Epithelial cell of proximal tubule (primary cell): Measurements from ENCODE around the gene FNIP2. TPM values are rescaled to one million over a fixed set of nuclear protein-coding genes. Genes with fewer than 3 reads are reported as not detected.

Experiments used
- DNase-seq: peaks from one replicate; pipeline ENCODE4 v3.0.0-alpha.2; 2011; ENCODE audit warnings: low read depth
- H3K4me3 ChIP-seq: 2 replicates; pipeline ENCODE4 v1.5.1; 2011; ENCODE audit warnings: low read depth, mild to moderate bottlenecking, low read length
- CTCF ChIP-seq: conservative IDR thresholded peaks from 2 replicates; pipeline ENCODE4 v1.5.1; 2012; ENCODE audit warnings: low read depth, mild to moderate bottlenecking, low read length
- total RNA-seq: library from RNA; depleted of rRNA; stranded (reverse); fragments of >200 nt; gene quantifications from 2 replicates; pipeline ENCODE4 v1.2.3, GENCODE V29; 2015

The FNIP2 gene
- total RNA-seq, 1 donor from 2014 or later, result 16.2 TPM

GRCh38 chr4:158858410-158859199 is 89.8 kb downstream of the FNIP2 start:
- no peak for TF ChIP-seq CTCF
- DNase-seq, result no peak
- no peak overlapping the region for H3K4me3 ChIP-seq

GRCh38 chr4:158859661-158860060 is 90.8 kb downstream of the FNIP2 start:
- no peak for DNase-seq
- no peak overlapping the region for H3K4me3 ChIP-seq
- TF ChIP-seq CTCF, result no peak

GRCh38 chr4:158860856-158861255 is 92.0 kb downstream of the FNIP2 start:
- no peak for DNase-seq

GRCh38 chr4:158861281-158861680 is 92.5 kb downstream of the FNIP2 start:
- TF ChIP-seq CTCF, result no peak
- no peak overlapping the region for H3K4me3 ChIP-seq
- DNase-seq, result no peak

More at GRCh38 chr4:158860856-158861255, 92.0 kb downstream of the FNIP2 start:
- no peak for TF ChIP-seq CTCF
- H3K4me3 ChIP-seq, result no peak overlapping the region

- H3K4me3 ChIP-seq, result no peak overlapping the region
- TF ChIP-seq CTCF, result no peak
- no peak for DNase-seq
Observed at GRCh38 chr4:158861766-158862165, 92.9 kb downstream of the FNIP2 start.

- no peak overlapping the region for H3K4me3 ChIP-seq
- DNase-seq, result no peak
- no peak for TF ChIP-seq CTCF
Observed at GRCh38 chr4:158863296-158863695, 94.5 kb downstream of the FNIP2 start.

- DNase-seq, result no peak
- no peak overlapping the region for H3K4me3 ChIP-seq
- no peak for TF ChIP-seq CTCF
Observed at GRCh38 chr4:158865520-158866177, 96.8 kb downstream of the FNIP2 start.
